NCI-H748 (cell line): ENCODE measurements around the gene BICRA.
A peak's percentile ranks its signal among the peaks of the same experiment; 100 is the strongest.

Experiments
- DNase-seq: peaks from one replicate; lab custom pipeline; 2025; ENCODE audit not compliant: unreplicated experiment; lab: John Stamatoyannopoulos, UW

BICRA gene

GRCh38 chr19:47686679-47687450 is 77.9 kb downstream of the BICRA start:
- DNase-seq, result no peak

DNA sequence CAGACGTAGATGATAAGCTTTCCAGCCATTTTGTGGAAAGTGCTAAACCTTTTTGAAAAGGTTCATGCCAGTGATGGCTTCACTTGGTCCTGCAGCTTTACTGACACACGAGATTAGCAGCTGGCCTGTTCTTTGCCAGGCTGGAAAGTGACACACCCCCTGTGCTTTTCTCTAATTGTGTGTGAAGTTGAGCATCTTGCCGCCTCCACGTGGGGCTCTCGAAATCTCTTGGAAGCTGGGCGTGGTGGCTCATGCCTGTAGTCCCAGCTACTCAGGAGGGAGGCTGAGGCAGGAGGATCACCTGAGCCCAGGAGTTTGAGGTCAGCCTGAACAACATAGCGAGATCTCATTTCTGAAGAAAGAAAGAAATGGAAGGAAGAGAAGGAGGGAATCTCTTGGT is 79.0 kb downstream of the BICRA start:
- DNase-seq, result no peak

DNA sequence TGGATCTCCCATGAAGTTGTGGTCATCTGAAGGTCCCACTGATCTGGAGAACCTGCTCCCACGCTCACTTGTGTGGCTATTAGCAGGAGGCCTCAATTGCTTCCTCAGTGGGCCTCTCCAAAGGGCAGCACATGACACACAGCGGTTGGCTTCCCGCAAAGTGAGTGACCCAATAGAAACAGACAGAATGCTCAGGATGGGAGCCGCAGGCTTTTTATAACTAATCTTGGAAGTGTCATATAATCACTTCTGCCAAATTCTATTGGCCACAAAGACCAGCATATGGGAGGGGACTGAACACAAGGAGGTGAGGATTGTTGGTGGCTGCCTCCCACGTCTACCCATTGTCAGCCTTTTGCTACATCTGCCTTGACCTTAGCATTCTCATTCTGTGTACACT is 82.2 kb downstream of the BICRA start:
- no peak for DNase-seq

- DNase-seq, result no peak
Measured at GRCh38 chr19:47691782-47692181, 82.8 kb downstream of the BICRA start.

DNA sequence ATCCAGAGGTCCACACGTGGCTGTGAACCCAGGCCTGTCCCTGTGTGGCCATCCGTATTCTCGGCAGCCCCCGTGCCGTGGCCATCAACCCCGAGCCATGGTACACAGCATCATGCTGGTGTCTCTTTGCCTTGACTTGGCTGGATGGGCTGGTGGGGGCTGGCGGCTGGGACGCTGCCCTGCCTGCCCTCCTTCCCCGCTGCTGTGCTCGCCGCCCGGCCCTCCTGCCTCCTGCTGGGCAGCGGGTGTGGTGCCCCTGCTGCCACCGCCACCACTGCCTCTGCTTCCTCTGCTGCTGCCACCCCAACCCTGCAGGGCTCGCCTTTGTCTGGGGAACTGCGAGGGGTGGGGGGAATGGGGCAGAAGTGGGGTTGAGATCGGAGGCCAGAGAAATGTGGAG is 84.6 kb downstream of the BICRA start:
- no peak for DNase-seq

GRCh38 chr19:47693903-47694302 is 85.0 kb downstream of the BICRA start:
- DNase-seq, result no peak

DNA sequence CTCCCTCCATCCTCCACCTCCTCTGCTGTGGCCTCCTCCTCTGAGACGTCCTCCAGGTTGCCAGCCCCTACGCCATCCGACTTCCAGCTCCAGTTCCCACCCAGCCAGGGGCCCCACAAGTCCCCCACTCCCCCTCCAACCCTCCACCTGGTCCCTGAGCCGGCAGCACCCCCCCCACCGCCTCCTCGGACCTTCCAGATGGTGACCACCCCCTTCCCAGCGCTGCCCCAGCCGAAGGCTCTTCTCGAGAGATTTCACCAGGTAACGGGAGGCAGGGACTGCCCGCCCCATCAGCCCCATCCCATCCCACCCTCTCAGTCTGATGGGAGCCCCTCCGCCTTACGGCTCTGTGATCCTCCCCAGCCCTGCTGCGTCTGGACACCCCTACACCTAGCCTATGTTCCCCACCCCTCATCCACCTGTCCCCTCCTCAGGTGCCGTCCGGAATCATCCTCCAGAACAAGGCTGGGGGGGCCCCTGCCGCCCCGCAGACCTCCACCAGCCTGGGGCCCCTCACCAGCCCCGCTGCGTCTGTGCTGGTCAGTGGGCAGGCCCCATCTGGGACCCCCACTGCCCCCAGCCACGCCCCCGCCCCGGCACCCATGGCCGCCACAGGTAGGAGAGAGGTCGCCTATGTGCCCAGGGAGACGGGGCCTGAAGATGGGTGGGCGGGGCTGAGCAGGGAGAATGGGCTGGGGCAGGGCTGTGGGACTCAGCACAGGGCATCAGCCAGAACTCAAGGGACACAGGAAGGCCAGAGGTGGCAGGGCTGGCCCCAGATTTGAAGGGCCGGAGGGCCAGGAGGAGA is 85.7 kb downstream of the BICRA start:
- no peak for DNase-seq

- DNase-seq, result no peak
Measured at GRCh38 chr19:47695533-47696262, 86.8 kb downstream of the BICRA start.

DNA sequence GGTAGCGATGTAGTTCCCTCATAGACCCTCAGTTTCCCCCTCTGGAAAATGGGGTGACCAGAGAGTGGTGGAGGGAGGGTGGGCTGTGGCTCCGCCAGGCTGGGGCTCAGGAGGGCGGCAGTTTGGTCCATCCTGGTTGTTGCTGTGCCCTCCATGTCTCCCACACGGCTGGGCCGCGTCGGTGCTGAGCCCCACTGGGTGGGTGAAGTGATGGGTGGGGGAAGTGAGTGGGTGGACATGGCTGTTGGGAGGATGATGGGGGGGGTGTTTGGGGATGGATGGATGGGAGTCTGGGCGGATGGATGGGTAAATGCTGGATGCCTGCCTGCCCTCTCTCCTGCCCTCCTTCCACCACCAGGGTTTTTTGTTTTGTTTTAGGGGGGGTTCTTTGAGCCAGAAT is 87.7 kb downstream of the BICRA start:
- no peak for DNase-seq

DNA sequence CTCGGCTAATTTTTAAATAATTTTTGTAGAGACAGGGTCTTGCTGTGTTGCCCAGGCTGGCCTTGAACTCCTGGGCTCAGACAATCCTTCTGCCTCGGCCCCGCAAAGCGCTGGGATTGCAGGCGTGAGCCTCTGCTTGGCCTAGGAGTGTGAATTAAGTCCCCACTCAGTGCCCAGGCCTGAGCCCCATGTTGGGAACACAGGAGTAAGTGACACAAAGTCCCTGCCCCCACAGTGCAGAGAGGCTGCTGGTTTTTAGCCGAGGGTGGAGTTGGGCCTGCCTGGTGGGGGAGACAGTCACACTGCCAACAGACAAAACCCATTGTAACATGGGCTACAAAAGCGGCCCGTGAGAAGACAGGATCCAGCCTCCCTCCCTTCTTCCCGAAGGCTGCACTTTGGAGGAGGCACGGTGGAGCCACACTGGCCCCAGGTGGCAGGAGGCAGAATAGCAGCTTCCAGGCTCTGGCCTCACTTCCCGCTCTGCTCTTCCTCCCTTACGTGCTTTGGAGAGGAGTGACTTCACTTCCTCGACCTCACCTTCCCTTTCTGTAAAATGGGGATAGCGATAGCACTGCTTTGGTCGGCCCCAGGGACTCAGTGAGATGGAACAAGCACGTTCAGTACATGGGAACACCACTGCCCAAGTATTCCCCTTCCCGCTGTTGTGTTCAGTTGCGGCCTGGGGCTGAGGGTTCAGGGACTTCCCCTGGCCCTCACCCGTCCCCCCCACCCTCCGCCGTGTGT is 89.1 kb downstream of the BICRA start:
- DNase-seq, result peak; percentile 72

DNA sequence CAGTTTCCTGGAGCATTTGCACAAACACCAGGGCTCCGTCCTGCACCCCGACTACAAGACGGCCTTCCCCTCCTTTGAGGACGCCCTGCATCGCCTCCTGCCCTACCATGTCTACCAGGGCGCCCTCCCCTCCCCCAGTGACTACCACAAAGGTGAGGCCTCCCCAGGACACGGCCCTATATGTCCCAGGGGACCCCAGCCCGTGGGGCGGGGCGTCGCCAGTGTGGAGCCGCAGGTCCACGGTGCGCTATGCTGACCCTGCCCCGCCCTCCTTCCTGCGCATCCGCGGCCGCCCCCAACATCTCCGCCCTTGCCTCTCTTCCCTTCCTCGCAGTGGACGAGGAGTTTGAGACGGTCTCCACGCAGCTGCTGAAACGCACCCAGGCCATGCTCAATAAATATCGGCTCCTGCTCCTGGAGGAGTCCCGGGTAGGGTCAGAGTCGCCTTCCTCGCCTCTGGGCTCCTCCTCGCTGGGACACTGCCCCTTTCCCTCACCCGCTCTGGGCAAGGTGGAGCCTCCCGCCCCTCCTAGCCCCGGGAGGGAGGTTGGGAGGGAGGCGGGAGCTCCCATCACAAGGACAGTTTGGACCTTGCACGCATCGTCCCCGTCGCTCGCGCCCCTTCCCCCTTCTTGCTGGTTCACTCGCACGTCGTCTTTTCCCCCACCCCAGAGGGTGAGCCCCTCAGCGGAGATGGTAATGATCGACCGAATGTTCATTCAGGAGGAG is 89.9 kb downstream of the BICRA start:
- no peak for DNase-seq

- DNase-seq, result peak; percentile 37
Measured at GRCh38 chr19:47699360-47699917, 90.5 kb downstream of the BICRA start.

DNA sequence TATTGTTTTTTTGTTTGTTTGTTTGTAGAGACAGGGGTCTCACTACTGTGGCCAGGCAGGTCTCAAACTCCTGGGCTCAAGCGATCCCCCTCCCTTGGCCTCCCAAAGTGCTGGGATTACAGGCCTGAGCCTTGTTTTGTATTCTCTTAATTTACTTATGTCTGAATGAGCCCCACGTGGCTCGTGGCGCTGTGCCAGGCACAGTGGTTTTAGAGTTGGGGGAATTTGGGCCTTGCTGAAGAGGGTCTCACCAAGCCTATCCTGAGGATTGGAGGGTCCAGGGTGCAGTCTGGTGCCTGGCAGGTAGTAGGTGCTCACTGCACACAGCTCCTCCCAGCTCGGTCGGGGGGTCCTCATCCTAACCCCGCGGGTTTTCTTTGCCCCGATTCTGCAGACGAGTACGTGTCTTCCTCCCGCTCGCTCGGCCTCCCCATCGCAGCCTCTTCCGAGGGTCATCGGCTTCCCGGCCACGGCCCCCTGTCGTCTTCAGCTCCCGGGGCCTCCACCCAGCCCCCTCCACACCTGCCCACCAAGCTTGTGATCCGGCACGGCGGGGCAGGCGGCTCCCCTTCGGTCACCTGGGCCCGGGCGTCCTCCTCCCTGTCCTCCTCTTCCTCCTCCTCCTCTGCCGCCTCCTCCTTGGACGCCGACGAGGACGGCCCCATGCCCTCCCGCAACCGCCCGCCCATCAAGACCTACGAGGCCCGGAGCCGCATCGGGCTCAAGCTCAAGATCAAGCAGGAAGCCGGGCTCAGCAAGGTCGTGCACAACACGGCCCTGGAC is 92.2 kb downstream of the BICRA start:
- no peak for DNase-seq

DNA sequence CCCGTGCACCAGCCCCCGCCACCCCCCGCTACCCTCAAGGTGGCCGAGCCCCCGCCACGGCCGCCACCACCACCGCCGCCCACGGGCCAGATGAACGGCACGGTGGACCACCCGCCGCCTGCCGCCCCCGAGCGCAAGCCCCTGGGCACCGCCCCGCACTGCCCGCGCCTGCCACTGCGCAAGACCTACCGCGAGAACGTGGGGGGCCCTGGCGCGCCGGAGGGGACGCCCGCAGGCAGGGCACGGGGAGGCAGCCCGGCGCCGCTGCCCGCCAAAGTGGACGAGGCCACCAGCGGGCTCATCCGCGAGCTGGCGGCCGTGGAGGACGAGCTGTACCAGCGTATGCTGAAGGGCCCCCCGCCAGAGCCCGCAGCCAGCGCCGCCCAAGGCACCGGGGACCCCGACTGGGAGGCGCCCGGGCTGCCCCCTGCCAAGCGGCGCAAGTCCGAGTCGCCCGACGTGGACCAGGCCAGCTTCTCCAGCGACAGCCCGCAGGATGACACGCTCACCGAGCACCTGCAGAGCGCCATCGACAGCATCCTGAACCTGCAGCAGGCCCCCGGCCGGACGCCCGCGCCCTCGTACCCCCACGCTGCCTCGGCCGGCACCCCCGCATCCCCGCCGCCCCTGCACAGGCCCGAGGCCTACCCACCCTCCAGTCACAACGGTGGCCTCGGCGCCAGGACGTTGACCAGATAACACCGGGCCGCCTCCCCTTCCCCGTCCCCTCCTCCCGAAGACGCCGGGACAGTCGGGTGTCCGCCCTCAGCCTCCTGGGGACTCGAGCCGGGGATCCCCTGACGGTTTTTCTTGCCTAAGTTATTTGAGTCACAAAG is 93.0 kb downstream of the BICRA start:
- DNase-seq, result no peak

- no peak for DNase-seq
Measured at GRCh38 chr19:47702671-47703070, 93.7 kb downstream of the BICRA start.

DNA sequence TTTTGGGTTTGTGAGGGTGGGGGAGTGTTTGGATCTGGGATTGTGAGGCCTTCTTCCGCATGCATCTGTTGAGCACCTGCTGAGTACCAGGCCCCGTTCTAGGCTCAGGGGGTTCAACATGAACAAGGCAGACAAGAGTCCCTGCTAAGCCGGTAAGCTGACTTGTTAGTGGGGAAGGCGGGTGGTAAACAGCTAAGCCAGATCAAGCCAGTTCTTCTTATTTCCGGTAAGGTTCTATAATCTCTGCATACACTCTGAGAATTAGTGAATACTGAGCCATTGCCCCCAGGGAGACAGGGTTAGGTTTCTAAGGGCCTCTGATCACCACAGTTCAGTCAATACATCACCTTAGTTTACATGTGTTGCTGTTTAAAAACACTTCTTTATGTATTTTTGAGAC is 94.4 kb downstream of the BICRA start:
- no peak for DNase-seq

DNA sequence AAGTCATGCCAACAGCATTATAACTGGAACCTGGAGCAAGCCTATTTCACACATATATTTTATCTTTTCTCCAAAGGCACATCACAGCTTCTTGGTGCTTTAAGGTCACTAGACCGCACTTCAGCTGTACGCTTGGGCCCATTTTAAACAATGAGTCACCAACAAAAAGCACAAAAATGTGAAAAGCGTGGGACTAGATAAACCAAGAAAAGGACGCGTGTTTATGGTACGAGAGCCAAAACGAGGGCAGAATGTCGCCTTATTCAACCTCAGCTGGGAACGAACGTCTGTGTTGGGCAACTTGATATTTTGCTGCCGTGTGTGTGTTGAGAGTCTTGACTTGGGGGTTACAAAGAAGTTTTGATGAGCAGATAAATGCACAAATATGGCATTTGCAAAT is 95.1 kb downstream of the BICRA start:
- DNase-seq, result no peak

GRCh38 chr19:47704656-47705055 is 95.7 kb downstream of the BICRA start:
- no peak for DNase-seq
